ENCODE data around the gene REXO5.
"Not testable (repeated sequence)": the region's sequence is repeated elsewhere in the genome, so short reads cannot be mapped to it uniquely, and the experiment has no call there.

REXO5 gene

DNA sequence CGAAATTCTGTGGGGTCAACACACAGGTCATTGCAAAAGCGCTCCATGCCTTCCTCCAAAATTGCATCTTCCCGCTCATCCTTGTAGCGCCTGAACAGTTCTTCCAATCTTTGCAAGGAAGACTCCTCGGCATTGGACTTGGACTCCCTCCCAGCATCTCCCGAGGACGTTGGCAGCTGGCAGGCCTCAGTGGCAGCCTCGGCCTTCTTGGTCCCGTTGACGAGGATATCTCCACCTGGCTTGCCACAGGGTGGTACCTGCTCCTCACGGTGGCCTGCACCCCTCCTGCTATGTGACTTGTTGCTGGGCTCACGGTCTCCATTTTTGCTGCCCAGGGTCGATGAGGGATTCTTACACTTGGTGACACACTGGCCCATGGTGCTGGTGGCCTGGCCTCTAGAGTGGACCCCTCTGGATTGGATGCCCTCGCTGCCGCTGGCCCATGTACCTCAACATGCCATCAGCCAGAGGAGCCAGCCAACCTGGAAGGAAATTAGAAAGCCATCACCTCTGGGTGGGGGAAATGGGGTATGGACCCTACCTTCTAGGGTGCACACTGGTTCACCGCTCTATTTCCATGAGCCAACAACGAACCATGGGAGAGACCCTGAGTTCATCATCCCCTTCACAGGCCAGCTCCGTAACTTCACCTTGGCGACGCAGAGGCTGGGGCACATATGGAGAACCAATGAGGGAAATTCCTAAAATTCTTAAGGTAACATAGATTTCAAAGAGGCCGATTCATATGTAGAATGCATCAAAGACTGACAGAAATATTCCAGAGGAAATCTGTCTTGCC lies 56.0 kb downstream of the REXO5 start:
- DNase-seq (ENCODE audit: low read depth): no peak
- TF ChIP-seq, protein P1, sequence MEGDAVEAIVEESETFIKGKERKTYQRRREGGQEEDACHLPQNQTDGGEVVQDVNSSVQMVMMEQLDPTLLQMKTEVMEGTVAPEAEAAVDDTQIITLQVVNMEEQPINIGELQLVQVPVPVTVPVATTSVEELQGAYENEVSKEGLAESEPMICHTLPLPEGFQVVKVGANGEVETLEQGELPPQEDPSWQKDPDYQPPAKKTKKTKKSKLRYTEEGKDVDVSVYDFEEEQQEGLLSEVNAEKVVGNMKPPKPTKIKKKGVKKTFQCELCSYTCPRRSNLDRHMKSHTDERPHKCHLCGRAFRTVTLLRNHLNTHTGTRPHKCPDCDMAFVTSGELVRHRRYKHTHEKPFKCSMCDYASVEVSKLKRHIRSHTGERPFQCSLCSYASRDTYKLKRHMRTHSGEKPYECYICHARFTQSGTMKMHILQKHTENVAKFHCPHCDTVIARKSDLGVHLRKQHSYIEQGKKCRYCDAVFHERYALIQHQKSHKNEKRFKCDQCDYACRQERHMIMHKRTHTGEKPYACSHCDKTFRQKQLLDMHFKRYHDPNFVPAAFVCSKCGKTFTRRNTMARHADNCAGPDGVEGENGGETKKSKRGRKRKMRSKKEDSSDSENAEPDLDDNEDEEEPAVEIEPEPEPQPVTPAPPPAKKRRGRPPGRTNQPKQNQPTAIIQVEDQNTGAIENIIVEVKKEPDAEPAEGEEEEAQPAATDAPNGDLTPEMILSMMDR (IDR thresholded peaks at IDR 0.05; ENCODE audit: control insufficient read depth, extremely low read depth, insufficient read depth): no peak
- no peak overlapping the region for H3K4me3 ChIP-seq (ENCODE audit: low read depth, low read length)

DNA sequence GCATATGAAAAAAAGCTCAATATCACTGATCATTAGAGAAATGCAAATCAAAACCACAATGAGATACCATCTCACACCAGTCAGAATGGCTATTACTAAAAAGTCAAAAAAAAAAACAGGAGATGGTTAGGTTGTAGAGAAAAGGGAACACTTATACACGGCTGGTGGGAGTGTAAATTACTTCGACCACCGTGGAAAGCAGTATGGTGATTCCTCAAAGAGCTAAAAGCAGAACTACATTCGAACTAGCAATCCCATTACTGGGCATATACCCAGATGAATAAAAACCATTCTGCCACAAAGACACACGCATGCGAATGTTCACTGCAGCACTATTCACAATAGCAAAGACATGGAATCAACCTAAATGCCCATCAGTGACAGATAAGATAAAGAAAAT lies 58.0 kb downstream of the REXO5 start:
- H3K4me3 ChIP-seq (ENCODE audit: low read depth, low read length); DNase-seq (ENCODE audit: low read depth): not testable (repeated sequence)

DNA sequence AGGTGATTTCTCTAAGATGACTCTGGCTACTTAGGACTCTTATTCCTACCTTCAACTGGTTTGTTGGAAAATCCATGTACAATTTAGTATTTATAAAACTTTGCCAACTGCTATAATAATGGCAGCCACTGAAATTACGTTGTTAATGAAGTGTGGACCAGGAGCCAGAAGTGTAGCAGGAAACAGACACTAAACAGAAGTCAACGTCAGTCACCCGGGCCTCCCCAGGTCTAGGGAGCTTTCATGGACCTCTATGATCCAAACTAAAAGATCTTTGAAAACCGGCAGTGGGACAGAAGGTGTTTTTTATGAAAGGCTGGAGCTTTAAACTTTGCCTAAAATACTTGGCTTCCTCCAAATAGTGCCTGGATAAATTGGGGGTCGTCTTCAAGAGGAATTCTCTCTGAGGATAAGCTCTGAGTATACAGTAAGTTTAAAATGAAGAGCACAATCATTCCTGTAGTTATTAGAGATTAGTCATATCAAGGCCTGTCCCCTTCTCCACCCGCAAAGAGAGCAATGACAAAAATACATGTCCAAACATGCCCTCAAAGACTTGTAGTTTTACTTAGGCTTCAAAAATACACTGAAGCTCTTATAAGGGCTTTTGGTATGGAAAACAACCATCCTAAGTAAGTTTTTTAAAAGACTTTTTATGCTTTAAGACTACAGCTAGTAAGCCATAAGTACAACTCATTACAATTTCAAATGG lies 59.2 kb downstream of the REXO5 start:
- no peak for DNase-seq (ENCODE audit: low read depth)
- no peak overlapping the region for H3K4me3 ChIP-seq (ENCODE audit: low read depth, low read length)
- TF ChIP-seq, protein P1 (IDR thresholded peaks at IDR 0.05; ENCODE audit: control insufficient read depth, extremely low read depth, insufficient read depth): no peak

DNA sequence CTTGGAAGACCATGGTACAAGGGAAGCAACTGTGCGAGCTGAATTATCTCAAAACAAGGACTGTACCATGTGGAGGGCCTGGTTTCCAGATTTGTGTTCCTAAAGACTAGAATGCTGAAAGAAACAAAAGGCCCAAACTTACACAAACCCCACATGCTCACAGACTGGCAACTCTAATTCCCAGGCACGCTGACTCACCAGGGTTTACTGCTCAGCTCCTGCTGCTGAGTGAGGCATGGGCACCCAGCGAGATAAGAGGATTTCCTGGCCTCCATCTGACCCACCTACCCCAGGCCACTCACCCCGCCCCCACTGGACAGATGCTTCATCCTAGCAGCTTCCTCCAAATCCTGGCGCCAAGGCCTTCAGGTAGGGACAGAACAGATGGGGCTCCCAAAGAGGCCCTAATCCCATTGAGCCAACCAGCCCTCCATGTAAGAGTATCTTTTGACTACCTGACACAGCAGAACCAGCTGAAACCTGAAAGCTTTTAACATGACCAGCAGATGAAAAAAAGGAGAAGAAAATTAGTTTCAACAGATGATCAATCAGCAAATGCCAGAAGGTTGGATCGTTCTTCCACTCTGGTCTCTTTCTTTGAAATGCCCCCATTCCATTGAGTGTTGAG lies 59.9 kb downstream of the REXO5 start:
- no peak overlapping the region for H3K4me3 ChIP-seq (ENCODE audit: low read depth, low read length)
- DNase-seq (ENCODE audit: low read depth): no peak
- TF ChIP-seq, protein P1 (IDR thresholded peaks at IDR 0.05; ENCODE audit: control insufficient read depth, extremely low read depth, insufficient read depth): no peak

DNA sequence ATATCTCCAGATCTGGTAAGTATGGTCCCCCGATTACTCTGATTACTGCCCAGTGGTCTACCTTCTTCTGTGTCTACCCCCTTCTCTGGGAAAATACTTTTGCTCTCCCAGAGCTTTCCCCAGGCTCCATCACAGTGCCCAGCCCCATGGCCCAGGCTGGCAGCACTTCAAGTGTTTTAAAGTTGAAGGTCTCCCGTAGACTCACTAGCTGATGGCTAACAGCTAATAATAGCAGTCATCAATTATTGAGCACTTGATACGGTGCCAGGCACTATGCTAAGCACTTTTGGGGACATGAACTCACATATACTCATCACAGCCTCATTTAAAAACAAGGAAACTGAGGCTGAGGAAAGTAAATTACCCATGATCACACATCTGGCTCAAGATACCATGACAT lies 60.5 kb downstream of the REXO5 start:
- no peak for DNase-seq (ENCODE audit: low read depth)
- TF ChIP-seq, protein P1 (IDR thresholded peaks at IDR 0.05; ENCODE audit: control insufficient read depth, extremely low read depth, insufficient read depth): no peak
- H3K4me3 ChIP-seq (ENCODE audit: low read depth, low read length): no peak overlapping the region

DNA sequence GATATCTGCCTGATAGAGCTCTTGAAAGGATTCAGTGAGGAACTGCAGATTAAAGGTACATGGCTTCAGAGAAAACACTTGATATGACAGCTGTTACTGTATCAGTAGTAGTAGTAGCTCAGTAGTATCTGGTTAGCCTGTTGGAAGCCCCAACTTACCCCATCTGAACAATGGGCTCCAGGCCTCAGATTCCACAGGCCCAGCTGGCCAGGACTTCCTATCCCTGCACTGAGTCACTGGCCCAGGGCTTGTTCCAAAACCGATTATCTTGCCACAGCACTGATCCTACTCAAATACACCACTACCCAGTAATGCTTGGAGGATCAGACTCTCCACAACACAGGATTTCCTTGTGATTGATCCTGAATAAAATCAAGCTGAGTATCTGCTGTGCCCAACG lies 61.3 kb downstream of the REXO5 start:
- TF ChIP-seq, protein P1 (IDR thresholded peaks at IDR 0.05; ENCODE audit: control insufficient read depth, extremely low read depth, insufficient read depth): no peak
- no peak for DNase-seq (ENCODE audit: low read depth)
- H3K4me3 ChIP-seq (ENCODE audit: low read depth, low read length): no peak overlapping the region

DNA sequence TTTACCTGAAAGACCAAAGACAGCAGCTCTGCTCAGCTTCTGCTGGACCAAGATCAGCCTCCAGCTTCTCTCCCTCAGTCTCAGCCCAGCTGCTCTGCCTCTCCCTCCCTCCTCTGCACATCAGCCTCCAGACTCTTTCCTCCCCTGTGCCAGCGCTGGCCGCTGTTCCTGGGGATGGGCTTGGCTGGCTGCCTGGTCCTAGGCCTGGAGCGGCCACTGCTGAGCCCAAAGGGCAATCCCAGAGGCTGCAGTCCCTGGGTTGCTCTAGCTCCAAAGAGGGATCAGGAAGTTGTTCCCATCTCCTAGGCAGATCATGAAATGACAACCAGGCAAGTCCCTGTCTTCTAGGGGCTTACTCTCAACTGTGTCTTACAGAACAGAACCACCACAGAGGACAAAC lies 62.6 kb downstream of the REXO5 start:
- TF ChIP-seq, protein P1 (IDR thresholded peaks at IDR 0.05; ENCODE audit: control insufficient read depth, extremely low read depth, insufficient read depth): no peak
- DNase-seq (ENCODE audit: low read depth): no peak
- no peak overlapping the region for H3K4me3 ChIP-seq (ENCODE audit: low read depth, low read length)
